ENCODE measurements around the gene SERTAD2. TPM values are rescaled to one million over a fixed set of nuclear protein-coding genes. Genes with fewer than 3 reads are reported as not detected.

SERTAD2 gene
- total and polyA plus RNA-seq, 2 of the 4 experiments (the other 2 are of a cell fraction), result 5.0 to 11.0 TPM

- no peak overlapping the region for H2AK9ac ChIP-seq (replicated peaks; ENCODE audit: low read depth, low read length, poor library complexity)
- dilution Hi-C loops (cut with HindIII; ENCODE audit: low sequenced_read_pairs, unreplicated experiment), result no loop called here
- H4K20me1 ChIP-seq (ENCODE audit: insufficient read depth, low read length), result no peaks in the 10 kb centered on the region
- no peak overlapping the region for H2BK120ac ChIP-seq (ENCODE audit: low read depth, low read length)
- TF ChIP-seq BHLHE40 (IDR thresholded peaks at IDR 0.05; ENCODE audit: low read depth, low read length) (no peak), MXI1 (IDR thresholded peaks at IDR 0.05; ENCODE audit: borderline replicate concordance, low read depth, low read length) (no peak), FOS (IDR thresholded peaks at IDR 0.05; ENCODE audit: low read depth, low read length) (no peak), CTCF (conservative IDR thresholded peaks at IDR 0.05; ENCODE audit: low read depth, low read length) (no peak), SMC3 (IDR thresholded peaks at IDR 0.05; ENCODE audit: low read depth, low read length) (no peak), USF2 (IDR thresholded peaks at IDR 0.05; ENCODE audit: low read depth, low read length) (no peak), NFE2L2 (IDR thresholded peaks at IDR 0.05; ENCODE audit: low read depth, low read length) (no peak), RAD21 (IDR thresholded peaks at IDR 0.05; ENCODE audit: low read length) (no peak), RFX5 (IDR thresholded peaks at IDR 0.05; ENCODE audit: low read depth, low read length) (no peak), CHD1 (IDR thresholded peaks at IDR 0.05; ENCODE audit: low read depth, low read length) (no peak), POLR2A (IDR thresholded peaks at IDR 0.05; ENCODE audit: low read depth, low read length) (no peak), MAFK (IDR thresholded peaks at IDR 0.05; ENCODE audit: low read depth, low read length) (no peak), MAZ (IDR thresholded peaks at IDR 0.05; ENCODE audit: borderline replicate concordance, low read depth, low read length) (no peak), ELK1 (IDR thresholded peaks at IDR 0.05; ENCODE audit: borderline replicate concordance, low read depth, low read length) (no peak), RCOR1 (IDR thresholded peaks at IDR 0.05; ENCODE audit: insufficient replicate concordance, low read length) (no peak), CEBPB (IDR thresholded peaks at IDR 0.05; ENCODE audit: low read depth, low read length) (no peak)
- no peak overlapping the region for H4K91ac ChIP-seq (ENCODE audit: insufficient read depth, low read depth, low read length)
- ATAC-seq (ENCODE audit: low read depth) (no peak), DNase-seq (no peak)
- H3K14ac ChIP-seq (replicated peaks; ENCODE audit: low read depth, low read length), result no peak overlapping the region
- in situ Hi-C loops (cut with MboI; ENCODE audit: low sequenced_read_pairs), result no loop called here
- no peak overlapping the region for H3K27ac ChIP-seq (ENCODE audit: insufficient read depth, low read length)
- no peak overlapping the region for H3K9ac ChIP-seq (ENCODE audit: low read depth, low read length)
- no peak overlapping the region for H3K4me3 ChIP-seq (ENCODE audit: insufficient read depth, low read depth, low read length)
- no peak overlapping the region for H4K5ac ChIP-seq (ENCODE audit: low read depth, low read length)
- no peak overlapping the region for H2BK20ac ChIP-seq (ENCODE audit: low read depth, low read length)
- BruUV-seq (replicated peaks), result no TSS peak
- peaks cover 3% of the 10 kb centered on the region for H3K9me1 ChIP-seq (ENCODE audit: insufficient read depth, low read length)
- H3K18ac ChIP-seq (ENCODE audit: low read depth, low read length), result no peak overlapping the region
- intact Hi-C loops (cut with micrococcal nuclease), result no loop called here
- H2BK15ac ChIP-seq (ENCODE audit: low read depth, low read length), result no peak overlapping the region
- no peak overlapping the region for H3K23ac ChIP-seq (ENCODE audit: low read depth, low read length)
- H3K9me3 ChIP-seq (ENCODE audit: control insufficient read depth, insufficient read depth, low read length), result peaks cover 4% of the 10 kb centered on the region
- no peak overlapping the region for H2AK5ac ChIP-seq (ENCODE audit: low read depth, low read length)
- POLR2A ChIA-PET (ENCODE audit: unreplicated experiment), result no interaction called here
- no peaks in the 10 kb centered on the region for H3K4me1 ChIP-seq (ENCODE audit: control insufficient read depth, insufficient read depth, low read length)
- H3K36me3 ChIP-seq (ENCODE audit: control insufficient read depth, insufficient read depth, low read length), result no peaks in the 10 kb centered on the region
- no peak overlapping the region for H3K56ac ChIP-seq (ENCODE audit: extremely low read depth, insufficient read depth, low read length)
- H2BK5ac ChIP-seq (ENCODE audit: low read depth, low read length, poor library complexity, severe bottlenecking), result no peak overlapping the region
- WGBS, 2 experiments (ENCODE audit: extremely low coverage in 2 of 2, insufficient read length in 1 of 2), result no CpG with 5 or more reads among the region's 11 CpGs
- H3K27me3 ChIP-seq (ENCODE audit: control insufficient read depth, insufficient read depth, low read length), result peaks cover 73% of the 10 kb centered on the region
- no peak overlapping the region for H3K4me2 ChIP-seq (ENCODE audit: low read depth, low read length)
- H3K4ac ChIP-seq (ENCODE audit: low read depth, low read length), result no peak overlapping the region
- no peak overlapping the region for H4K8ac ChIP-seq (ENCODE audit: low read depth in 2 of 2, low read length in 2 of 2)
- H2AFZ ChIP-seq (replicated peaks; ENCODE audit: low read length, poor library complexity), result no peak overlapping the region
- CTCF ChIA-PET, result no interaction called here
- H3K79me1 ChIP-seq (ENCODE audit: low read depth in 1 of 2, low read length in 2 of 2), result no peaks in the 10 kb centered on the region
These were observed 51.3 kb downstream of the SERTAD2 start for GRCh38 chr2:64602436-64602835.
